SK-N-SH treated with all-trans-retinoic acid at 6 μM for 48 hours (cell line): Measurements from ENCODE around the gene SOX5.

Source experiments
- BACH2 ChIP-seq: fragments of 250-450 bp; sonication (Bioruptor Pico); IDR thresholded peaks from 2 replicates; pipeline ENCODE4 v1.9.0; 2021; ENCODE audit warnings: mild to moderate bottlenecking, borderline replicate concordance
- CSRNP3 ChIP-seq: fragments of 250-450 bp; sonication (Bioruptor Pico); IDR thresholded peaks from 2 replicates; pipeline ENCODE4 v1.5.1; 2021; ENCODE audit warnings: mild to moderate bottlenecking, moderate library complexity
- ESRRG ChIP-seq: fragments of 250-450 bp; sonication (Bioruptor Pico); IDR thresholded peaks from 2 replicates; pipeline ENCODE4 v1.6.1; 2021; ENCODE audit warnings: mild to moderate bottlenecking
- ISL1 ChIP-seq: fragments of 250-450 bp; sonication (Bioruptor Pico); IDR thresholded peaks from 2 replicates; pipeline ENCODE4 v2.1.2; 2022; ENCODE audit warnings: mild to moderate bottlenecking, moderate library complexity
- PPARA ChIP-seq: fragments of 250-450 bp; sonication (Bioruptor Pico); IDR thresholded peaks from 2 replicates; pipeline ENCODE4 v1.5.0; 2020; ENCODE audit warnings: mild to moderate bottlenecking, borderline replicate concordance
- SNAI2 ChIP-seq: fragments of 250-450 bp; sonication (Bioruptor Pico); IDR thresholded peaks from 2 replicates; pipeline ENCODE4 v1.5.0; 2020; ENCODE audit warnings: mild to moderate bottlenecking, moderate library complexity
- TCF4 ChIP-seq: fragments of 250-450 bp; sonication (Bioruptor Pico); IDR thresholded peaks from 2 replicates; pipeline ENCODE4 v1.8.0; 2021; ENCODE audit warnings: mild to moderate bottlenecking, moderate library complexity, borderline replicate concordance
- TOX ChIP-seq: fragments of 250-450 bp; sonication (Bioruptor Pico); IDR thresholded peaks from 2 replicates; pipeline ENCODE4 v1.8.0; 2021; ENCODE audit warnings: mild to moderate bottlenecking, moderate library complexity, borderline replicate concordance
- ZFP3 ChIP-seq: fragments of 250-450 bp; sonication (Bioruptor Pico); IDR thresholded peaks from 2 replicates; pipeline ENCODE4 v1.5.0; 2020; ENCODE audit warnings: mild to moderate bottlenecking, moderate library complexity
- ZNF8 ChIP-seq: fragments of 450-650 bp; formaldehyde crosslinking; IDR thresholded peaks from 2 replicates; pipeline ENCODE4 v1.5.0; 2020; ENCODE audit warnings: mild to moderate bottlenecking, moderate library complexity

DNA sequence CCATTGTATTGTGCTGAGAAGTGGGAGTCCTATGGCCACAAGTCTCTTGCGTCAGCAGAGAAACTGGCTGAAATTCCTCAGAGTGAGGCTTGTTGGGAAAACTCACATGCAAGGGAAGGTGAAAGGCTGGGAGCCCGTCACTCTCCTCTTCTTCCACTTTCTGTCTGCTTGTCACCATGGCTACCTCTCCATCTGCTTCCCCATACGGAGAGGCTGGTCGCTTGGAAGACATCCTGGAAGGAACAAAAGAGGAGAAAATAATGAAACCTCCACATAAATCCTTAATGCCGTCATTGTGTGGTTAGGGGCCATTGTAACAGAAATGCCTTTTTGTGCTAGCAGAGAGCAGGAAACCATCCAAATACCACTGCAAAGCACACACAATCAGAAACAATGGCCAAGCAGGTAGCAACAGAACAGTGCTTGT lies 53.7 kb downstream of the SOX5 start:
- no peak for TF ChIP-seq TOX
- no peak for TF ChIP-seq PPARA
- no peak for TF ChIP-seq ZNF8 (CRISPR knock-in tag)
- no peak for TF ChIP-seq SNAI2
- no peak for TF ChIP-seq TCF4
- TF ChIP-seq ZFP3 (CRISPR knock-in tag) = no peak
- TF ChIP-seq BACH2 (CRISPR knock-in tag) = no peak
- TF ChIP-seq CSRNP3 (CRISPR knock-in tag) = no peak
- TF ChIP-seq ISL1 (CRISPR knock-in tag) = no peak
- TF ChIP-seq ESRRG (CRISPR knock-in tag) = no peak
